ENCODE measurements around the gene CNOT6L.

CNOT6L gene

GRCh38 chr4:77765720-77766119 is 53.4 kb downstream of the CNOT6L start:
- Histone ChIP-seq H3K4me3 (replicated peaks; ENCODE audit: insufficient read depth, low read length) (no peak overlapping the region), H3K27me3 (ENCODE audit: insufficient read depth, poor library complexity, severe bottlenecking) (no peaks in the 10 kb centered on the region), H3K27ac (replicated peaks) (no peak overlapping the region)
- DNase-seq (ENCODE audit: low read depth in 1 of 2, low spot score in 1 of 2), result no peak
- TF ChIP-seq POLR2AphosphoS5 (IDR thresholded peaks at IDR 0.05; ENCODE audit: low read depth) (no peak), SPI1 (IDR thresholded peaks at IDR 0.05; ENCODE audit: borderline replicate concordance, low read depth) (no peak), GABPA (IDR thresholded peaks at IDR 0.05; ENCODE audit: low read depth) (no peak), REST (IDR thresholded peaks at IDR 0.05; ENCODE audit: insufficient replicate concordance, low read depth) (no peak), CTCF (IDR thresholded peaks at IDR 0.05; ENCODE audit: insufficient read depth, low read length) (no peak)

GRCh38 chr4:77762531-77762930 is 56.6 kb downstream of the CNOT6L start:
- DNase-seq (ENCODE audit: low read depth in 1 of 2, low spot score in 1 of 2), result no peak
- Histone ChIP-seq H3K27ac (replicated peaks) (no peak overlapping the region), H3K4me3 (replicated peaks; ENCODE audit: insufficient read depth, low read length) (no peak overlapping the region), H3K27me3 (ENCODE audit: insufficient read depth, poor library complexity, severe bottlenecking) (no peaks in the 10 kb centered on the region)
- TF ChIP-seq SPI1 (IDR thresholded peaks at IDR 0.05; ENCODE audit: borderline replicate concordance, low read depth) (no peak), REST (IDR thresholded peaks at IDR 0.05; ENCODE audit: insufficient replicate concordance, low read depth) (no peak), CTCF (IDR thresholded peaks at IDR 0.05; ENCODE audit: insufficient read depth, low read length) (no peak), GABPA (IDR thresholded peaks at IDR 0.05; ENCODE audit: low read depth) (no peak), POLR2AphosphoS5 (IDR thresholded peaks at IDR 0.05; ENCODE audit: low read depth) (no peak)

- TF ChIP-seq REST (IDR thresholded peaks at IDR 0.05; ENCODE audit: insufficient replicate concordance, low read depth) (no peak), GABPA (IDR thresholded peaks at IDR 0.05; ENCODE audit: low read depth) (no peak), POLR2AphosphoS5 (IDR thresholded peaks at IDR 0.05; ENCODE audit: low read depth) (no peak), CTCF (IDR thresholded peaks at IDR 0.05; ENCODE audit: insufficient read depth, low read length) (no peak), SPI1 (IDR thresholded peaks at IDR 0.05; ENCODE audit: borderline replicate concordance, low read depth) (no peak)
- no peak for DNase-seq (ENCODE audit: low read depth in 1 of 2, low spot score in 1 of 2)
Observed at GRCh38 chr4:77761595-77761994, 57.6 kb downstream of the CNOT6L start.

More at GRCh38 chr4:77761595-77761994, 57.6 kb downstream of the CNOT6L start:
- Histone ChIP-seq H3K27ac (replicated peaks) (no peak overlapping the region), H3K27me3 (ENCODE audit: insufficient read depth, poor library complexity, severe bottlenecking) (no peaks in the 10 kb centered on the region), H3K4me3 (replicated peaks; ENCODE audit: insufficient read depth, low read length) (no peak overlapping the region)
